Upper lobe of left lung (tissue), 4 donors: Measurements from ENCODE around the gene NDFIP2.

Source experiments
- CTCF ChIP-seq, 6 experiments: fragments of 450-650 bp in 4 of 6; fragments of 200-600 bp in 2 of 6; sonication (generic) in 2 of 6; IDR thresholded peaks; one replicate each; pipeline ENCODE4 v1.5.1; 2016 to 2019; ENCODE audit warnings: antibody characterized with exemption in 6 of 6
- EP300 ChIP-seq, 4 donors: sonication (generic); formaldehyde crosslinking; IDR thresholded peaks; one replicate each; pipeline ENCODE4 v1.5.1; 2017; ENCODE audit warnings: antibody characterized with exemption in 4 of 4, control low read depth in 2 of 4
- POLR2A ChIP-seq, 4 donors: fragments of 450-650 bp; IDR thresholded peaks; one replicate each; pipeline ENCODE4 v1.5.1; 2016 to 2017; ENCODE audit warnings: antibody characterized with exemption in 4 of 4, mild to moderate bottlenecking in 2 of 4

GRCh38 chr13:79557666-79558065 is 76.7 kb downstream of the NDFIP2 start:
- TF ChIP-seq POLR2A (IDR thresholded peaks at IDR 0.05) (no peak), EP300 (IDR thresholded peaks at IDR 0.05) (no peak), CTCF (IDR thresholded peaks at IDR 0.05) (no peak)
